Lower lobe of right lung (tissue), 2 donors: ENCODE data around the gene SDK1. TPM values are rescaled to one million over a fixed set of nuclear protein-coding genes. Genes with fewer than 3 reads are reported as not detected.

ENCODE experiments used
- ATAC-seq, 2 donors: fragments of 200-7000 bp; cut with Tn5 transposase; one replicate each; pipeline ENCODE4 v1.9.1; 2020 to 2022; ENCODE audit warnings: mild to moderate bottlenecking in 2 of 2, moderate library complexity in 2 of 2
- DNase-seq: peaks from one replicate; pipeline ENCODE4 v3.0.0-alpha.2; 2020
- H3K27ac ChIP-seq: fragments of 200-600 bp; one replicate; pipeline ENCODE4 v1.8.0; 2022
- H3K27me3 ChIP-seq: fragments of 200-600 bp; one replicate; pipeline ENCODE4 v1.8.0; 2022; ENCODE audit warnings: low read depth
- H3K36me3 ChIP-seq: fragments of 200-600 bp; one replicate; pipeline ENCODE4 v1.8.0; 2022; ENCODE audit warnings: mild to moderate bottlenecking
- H3K4me1 ChIP-seq: fragments of 200-600 bp; one replicate; pipeline ENCODE4 v1.8.0; 2022
- H3K4me3 ChIP-seq: fragments of 200-600 bp; one replicate; pipeline ENCODE4 v1.8.0; 2022; ENCODE audit warnings: mild to moderate bottlenecking
- H3K9me3 ChIP-seq: fragments of 200-600 bp; one replicate; pipeline ENCODE4 v1.8.0; 2022
- CTCF ChIP-seq: fragments of 200-600 bp; IDR thresholded peaks from one replicate; pipeline ENCODE4 v1.8.0; 2022; ENCODE audit warnings: antibody characterized with exemption, mild to moderate bottlenecking
- intact Hi-C: fragments of 100-400 bp; cut with DNase I; formaldehyde crosslinking; loops from one replicate; pipeline ENCODE4 v1.11.0; 2022
- total RNA-seq: library from RNA; stranded (reverse); fragmentation: NEBNext Ultra II Directional; extraction: Animal tissue kit (Norgen Biotek cat#: 25700); gene quantifications from one replicate; pipeline ENCODE4 v1.2.1, GENCODE V29; 2021
- donor health status: DM: no; HTN: yes; CAD: no; lungs with severe emphysema.

Gene SDK1
- total RNA-seq, 1 donor from 2014 or later: 10.0 TPM

DNA sequence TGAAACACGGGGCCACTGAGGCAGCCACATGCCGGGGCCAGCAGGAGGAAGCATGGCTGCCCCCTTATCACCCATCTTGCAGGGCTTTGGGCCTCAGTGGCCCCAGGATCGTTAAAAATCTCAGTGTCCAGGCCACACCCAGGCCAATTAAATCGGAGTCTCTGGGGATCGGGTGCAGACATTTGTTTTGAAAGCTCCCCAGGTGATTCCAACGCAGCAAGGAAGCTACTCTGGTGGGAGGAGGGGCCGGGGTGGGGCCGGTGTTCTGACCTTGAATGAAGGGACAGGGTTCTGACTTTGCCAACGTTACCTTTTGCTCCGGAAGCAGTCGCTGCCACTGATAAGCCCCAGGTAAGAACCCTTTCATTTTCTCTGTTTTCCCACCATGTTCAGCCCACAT lies 968.7 kb downstream of the SDK1 start:
- no peak overlapping the region for H3K27ac ChIP-seq
- H3K4me3 ChIP-seq: no peak overlapping the region
- H3K36me3 ChIP-seq: no peaks in the 10 kb centered on the region
- H3K9me3 ChIP-seq: no peaks in the 10 kb centered on the region
- no peak for ATAC-seq
- intact Hi-C loops: no loop called here
- TF ChIP-seq CTCF: no peak
- H3K4me1 ChIP-seq: no peaks in the 10 kb centered on the region
- H3K27me3 ChIP-seq: no peaks in the 10 kb centered on the region
- DNase-seq: no peak

- ATAC-seq (no peak), DNase-seq (no peak)
- intact Hi-C loops: no loop called here
- Histone ChIP-seq H3K4me1 (no peaks in the 10 kb centered on the region), H3K4me3 (no peak overlapping the region), H3K9me3 (no peaks in the 10 kb centered on the region), H3K36me3 (no peaks in the 10 kb centered on the region), H3K27me3 (no peaks in the 10 kb centered on the region), H3K27ac (no peak overlapping the region)
- TF ChIP-seq CTCF: no peak
Observed at GRCh38 chr7:4270268-4270667, 969.2 kb downstream of the SDK1 start.

- ATAC-seq: no peak
- no peak for TF ChIP-seq CTCF
- intact Hi-C loops: no loop called here
Observed at GRCh38 chr7:4270941-4271715, 970.1 kb downstream of the SDK1 start.

DNA sequence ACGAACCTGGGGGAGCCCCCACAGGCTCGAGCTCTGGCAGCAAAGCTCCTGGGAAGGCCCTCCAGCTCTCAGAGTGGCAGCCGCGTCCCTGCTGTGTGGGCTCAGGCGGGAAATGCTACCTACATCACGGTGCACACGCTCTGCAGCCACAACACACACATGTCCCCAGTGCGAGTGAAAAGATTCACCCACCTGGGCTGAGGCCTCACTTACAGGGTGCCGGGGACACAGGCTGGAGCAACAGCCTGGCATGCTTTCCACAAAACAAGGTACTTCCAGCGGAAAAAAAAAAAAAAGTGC lies 970.6 kb downstream of the SDK1 start:
- no peak overlapping the region for H3K27ac ChIP-seq
- H3K9me3 ChIP-seq: no peaks in the 10 kb centered on the region
- DNase-seq: no peak
- TF ChIP-seq CTCF: no peak
- H3K36me3 ChIP-seq: no peaks in the 10 kb centered on the region
- intact Hi-C loops: no loop called here
- no peaks in the 10 kb centered on the region for H3K27me3 ChIP-seq
- no peaks in the 10 kb centered on the region for H3K4me1 ChIP-seq
- H3K4me3 ChIP-seq: no peak overlapping the region
- no peak for ATAC-seq

More at GRCh38 chr7:4270941-4271715, 970.1 kb downstream of the SDK1 start:
- Histone ChIP-seq H3K9me3 (no peaks in the 10 kb centered on the region), H3K36me3 (no peaks in the 10 kb centered on the region), H3K4me3 (no peak overlapping the region), H3K27ac (no peak overlapping the region), H3K27me3 (no peaks in the 10 kb centered on the region), H3K4me1 (no peaks in the 10 kb centered on the region)
- no peak for DNase-seq

- H3K4me1 ChIP-seq: no peaks in the 10 kb centered on the region
- intact Hi-C loops: no loop called here
- ATAC-seq (no peak), DNase-seq (no peak)
- H3K9me3 ChIP-seq: no peaks in the 10 kb centered on the region
- no peak overlapping the region for H3K4me3 ChIP-seq
- TF ChIP-seq CTCF: no peak
- no peaks in the 10 kb centered on the region for H3K27me3 ChIP-seq
- H3K27ac ChIP-seq: no peak overlapping the region
- no peaks in the 10 kb centered on the region for H3K36me3 ChIP-seq
Observed at GRCh38 chr7:4272141-4272540, 971.1 kb downstream of the SDK1 start.
